ENCODE results near the gene AKT2. TPM values are rescaled to one million over a fixed set of nuclear protein-coding genes. Genes with fewer than 3 reads are reported as not detected.

Gene AKT2
- total RNA-seq, 2 experiments from 2014 or later: 152 to 159 TPM

DNA sequence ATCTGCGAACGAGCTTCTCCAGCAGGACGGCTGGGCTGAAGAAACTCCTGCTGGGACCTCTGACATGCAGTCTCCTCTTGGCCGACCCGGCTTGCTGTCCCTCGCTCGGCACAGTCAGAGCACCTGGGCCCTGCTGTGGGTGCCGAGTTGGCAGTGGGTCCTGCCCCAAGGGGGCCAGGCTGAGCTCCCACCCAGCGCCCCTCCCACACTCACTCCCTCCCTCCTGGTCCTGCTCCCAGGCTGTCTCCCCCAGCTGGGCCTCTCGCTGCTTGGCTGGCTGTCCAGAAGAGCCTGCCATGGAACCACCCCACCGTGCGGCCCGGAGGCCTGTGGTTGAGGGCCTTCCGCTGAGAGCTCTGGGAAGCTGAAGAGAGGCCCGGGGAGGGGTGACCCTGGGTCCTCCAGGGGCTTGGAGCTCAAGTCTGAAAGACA lies 6.0 kb downstream of the AKT2 start:
- Mint-ChIP-seq H3K27ac (no peak overlapping the region), H3K27me3 (ENCODE audit: low read depth) (no peaks in the 10 kb centered on the region), H3K9me3 (no peaks in the 10 kb centered on the region), H3K36me3 (ENCODE audit: low read depth) (no peaks in the 10 kb centered on the region), H3K4me1 (ENCODE audit: low read depth) (peaks cover 83% of the 10 kb centered on the region), H3K4me3 (no peak overlapping the region)
- no peak for DNase-seq
- CTCF ChIA-PET: no interaction called here
- intact Hi-C loops (cut with micrococcal nuclease): no loop called here

DNA sequence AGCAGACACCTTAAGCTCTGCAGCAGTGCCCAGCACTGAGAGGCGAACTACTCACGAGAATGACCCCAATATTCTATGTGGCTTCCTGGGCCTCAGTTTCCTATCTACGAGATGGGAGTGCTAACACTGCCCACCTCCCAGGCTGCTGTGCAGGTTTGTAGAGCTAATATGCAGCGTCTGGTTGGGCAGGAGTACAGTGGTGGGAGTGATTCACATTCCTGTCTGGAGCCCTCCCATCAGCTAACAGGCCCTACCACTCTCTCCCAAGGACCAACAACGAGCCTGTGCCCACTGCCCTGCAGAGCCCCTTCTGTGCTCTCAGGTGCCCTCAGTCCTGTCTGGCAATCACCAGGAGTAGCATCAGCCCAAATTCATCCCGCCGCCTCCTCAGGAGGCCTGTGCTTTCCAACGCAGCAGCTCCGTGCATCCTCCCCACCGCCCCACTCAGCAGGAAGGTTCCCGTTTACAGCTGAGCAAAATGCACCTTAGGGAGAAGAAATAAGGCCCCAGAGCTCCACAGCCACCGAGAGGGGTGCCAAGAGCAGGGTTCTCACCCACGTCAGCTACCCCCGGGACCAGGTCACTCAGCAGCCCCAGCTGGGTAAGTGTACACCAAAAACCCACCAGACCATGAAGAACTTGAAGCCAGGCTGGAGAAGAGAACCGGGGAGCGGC lies 6.6 kb downstream of the AKT2 start:
- CTCF ChIA-PET: interaction anchor here (1.4 kb wide), 1 partner anchor 27 kb away, joined by 3 read pairs; no protein-coding TSS in a partner anchor
- intact Hi-C loops (cut with micrococcal nuclease): no loop called here
- DNase-seq: no peak

GRCh38 chr19:40277356-40278059 lies 7.6 kb downstream of the AKT2 start:
- intact Hi-C loops (cut with micrococcal nuclease): no loop called here
- Mint-ChIP-seq H3K36me3 (ENCODE audit: low read depth) (no peaks in the 10 kb centered on the region), H3K27ac (peak overlapping the region; percentile 0), H3K9me3 (no peaks in the 10 kb centered on the region), H3K4me1 (ENCODE audit: low read depth) (peaks cover 81% of the 10 kb centered on the region), H3K27me3 (ENCODE audit: low read depth) (no peaks in the 10 kb centered on the region), H3K4me3 (no peak overlapping the region)
- no peak for DNase-seq
- CTCF ChIA-PET: interaction anchor here (1.4 kb wide), 1 partner anchor 28 kb away, joined by 3 read pairs; no protein-coding TSS in a partner anchor

More for the DNA sequence above, 6.6 kb downstream of the AKT2 start:
- Mint-ChIP-seq H3K4me1 (ENCODE audit: low read depth) (peaks cover 83% of the 10 kb centered on the region), H3K36me3 (ENCODE audit: low read depth) (no peaks in the 10 kb centered on the region), H3K4me3 (no peak overlapping the region), H3K27ac (no peak overlapping the region), H3K9me3 (no peaks in the 10 kb centered on the region), H3K27me3 (ENCODE audit: low read depth) (no peaks in the 10 kb centered on the region)

GRCh38 chr19:40274585-40275544 lies 10.3 kb downstream of the AKT2 start:
- H3K27me3 Mint-ChIP-seq (ENCODE audit: low read depth): no peaks in the 10 kb centered on the region
- H3K9me3 Mint-ChIP-seq: no peaks in the 10 kb centered on the region
- CTCF ChIA-PET: no interaction called here
- H3K27ac Mint-ChIP-seq: peak overlapping the region; percentile 39
- intact Hi-C loops (cut with micrococcal nuclease): no loop called here
- H3K4me1 Mint-ChIP-seq (ENCODE audit: low read depth): peaks cover 70% of the 10 kb centered on the region
- peak; percentile 71 for DNase-seq
- peaks cover 4% of the 10 kb centered on the region for H3K36me3 Mint-ChIP-seq (ENCODE audit: low read depth)
- peak overlapping the region; percentile 12 for H3K4me3 Mint-ChIP-seq

DNA sequence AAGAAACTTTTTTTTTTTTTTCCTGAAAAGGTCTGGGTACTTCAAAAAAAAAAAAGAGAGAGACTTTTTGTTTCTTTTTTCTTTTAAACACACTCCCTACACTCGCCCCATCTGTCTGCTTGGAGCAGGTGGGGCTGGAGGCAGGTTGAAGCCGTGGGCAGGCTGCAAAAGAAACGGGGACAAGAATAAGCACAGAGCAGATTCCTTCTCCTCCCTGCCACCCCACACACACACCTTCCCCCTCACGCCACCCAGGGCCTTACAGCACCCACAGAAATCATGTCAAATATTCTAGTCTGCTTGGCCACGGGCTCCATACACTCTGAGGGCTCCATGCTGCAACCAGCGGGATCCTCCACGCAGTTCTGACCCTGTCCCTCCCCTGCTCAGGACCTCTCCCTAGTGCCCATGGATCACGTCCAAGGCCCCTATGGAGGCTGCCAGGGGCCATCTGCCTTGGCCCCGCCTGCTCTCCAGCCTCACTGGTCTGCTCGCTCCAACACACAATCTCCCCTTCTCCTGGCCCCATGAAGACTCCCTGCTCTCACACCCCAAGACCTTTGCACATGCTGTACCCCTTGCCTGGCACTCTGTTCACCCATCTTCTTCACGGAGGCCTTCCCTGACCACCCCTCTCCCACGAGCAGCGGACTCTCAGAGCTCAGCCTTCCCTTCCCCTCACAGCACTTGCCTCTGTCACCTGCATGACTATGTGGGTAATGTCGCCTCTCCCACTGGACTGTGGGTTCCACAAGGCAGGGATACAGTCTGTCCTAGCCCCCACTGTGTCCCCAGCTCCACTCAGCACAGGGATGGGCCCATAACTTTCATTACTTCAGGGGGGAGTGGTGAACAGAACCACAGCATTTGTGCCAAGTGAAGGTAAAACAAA lies 11.4 kb downstream of the AKT2 start:
- no peak for DNase-seq
- peaks cover 4% of the 10 kb centered on the region for H3K36me3 Mint-ChIP-seq (ENCODE audit: low read depth)
- H3K4me3 Mint-ChIP-seq: no peak overlapping the region
- H3K27me3 Mint-ChIP-seq (ENCODE audit: low read depth): no peaks in the 10 kb centered on the region
- CTCF ChIA-PET: no interaction called here
- no peak overlapping the region for H3K27ac Mint-ChIP-seq
- intact Hi-C loops (cut with micrococcal nuclease): no loop called here
- H3K4me1 Mint-ChIP-seq (ENCODE audit: low read depth): peaks cover 73% of the 10 kb centered on the region
- H3K9me3 Mint-ChIP-seq: no peaks in the 10 kb centered on the region

DNA sequence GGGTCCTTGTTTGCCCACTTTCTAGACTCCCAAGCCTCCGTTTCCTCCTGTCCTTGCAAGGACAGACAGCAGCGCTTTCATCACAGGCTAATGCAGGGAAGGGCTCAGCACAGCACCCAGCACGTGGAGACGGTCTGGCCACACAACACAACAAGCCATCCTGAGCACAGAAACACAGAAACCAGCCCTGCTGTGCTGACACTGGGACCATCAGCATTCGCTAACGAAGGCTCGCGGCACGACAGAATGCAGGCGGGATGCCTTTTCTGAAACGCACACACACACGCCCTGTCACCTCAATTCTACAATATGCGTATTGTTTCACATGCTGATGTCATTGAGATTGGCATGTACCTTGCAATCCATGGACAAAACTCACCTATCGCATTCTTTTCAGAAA lies 12.9 kb downstream of the AKT2 start:
- intact Hi-C loops (cut with micrococcal nuclease): no loop called here
- H3K36me3 Mint-ChIP-seq (ENCODE audit: low read depth): peaks cover 4% of the 10 kb centered on the region
- CTCF ChIA-PET: no interaction called here
- DNase-seq: no peak
- H3K27me3 Mint-ChIP-seq (ENCODE audit: low read depth): no peaks in the 10 kb centered on the region
- H3K27ac Mint-ChIP-seq: no peak overlapping the region
- no peak overlapping the region for H3K4me3 Mint-ChIP-seq
- peaks cover 65% of the 10 kb centered on the region for H3K4me1 Mint-ChIP-seq (ENCODE audit: low read depth)
- H3K9me3 Mint-ChIP-seq: no peaks in the 10 kb centered on the region

DNA sequence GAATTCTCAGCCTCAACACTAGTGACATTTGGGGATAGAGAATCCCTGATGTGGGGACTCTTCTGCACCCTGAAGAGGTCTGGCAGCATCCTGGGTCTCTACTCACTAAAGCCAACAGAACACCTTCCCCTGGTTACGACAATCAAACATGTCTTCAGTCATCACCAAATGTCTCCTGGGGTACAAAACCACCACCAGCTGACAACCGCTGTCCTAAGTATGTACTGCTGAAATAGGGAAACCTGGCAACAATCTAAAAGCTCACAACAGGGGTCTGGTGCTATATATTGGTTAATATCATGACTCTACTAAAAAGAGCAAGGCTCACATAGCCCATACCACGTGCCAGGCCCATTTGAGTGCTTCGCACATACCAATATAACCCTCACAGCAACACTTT lies 13.4 kb downstream of the AKT2 start:
- no peak for DNase-seq
- Mint-ChIP-seq H3K27ac (no peak overlapping the region), H3K9me3 (no peaks in the 10 kb centered on the region), H3K4me3 (no peak overlapping the region), H3K27me3 (ENCODE audit: low read depth) (no peaks in the 10 kb centered on the region), H3K36me3 (ENCODE audit: low read depth) (peaks cover 4% of the 10 kb centered on the region), H3K4me1 (ENCODE audit: low read depth) (peaks cover 60% of the 10 kb centered on the region)
- CTCF ChIA-PET: no interaction called here
- intact Hi-C loops (cut with micrococcal nuclease): no loop called here

- DNase-seq: no peak
- Mint-ChIP-seq H3K27me3 (ENCODE audit: low read depth) (no peaks in the 10 kb centered on the region), H3K9me3 (no peaks in the 10 kb centered on the region), H3K27ac (no peak overlapping the region), H3K4me3 (no peak overlapping the region), H3K4me1 (ENCODE audit: low read depth) (peaks cover 53% of the 10 kb centered on the region), H3K36me3 (ENCODE audit: low read depth) (peaks cover 6% of the 10 kb centered on the region)
- CTCF ChIA-PET: no interaction called here
- intact Hi-C loops (cut with micrococcal nuclease): no loop called here
Observed at GRCh38 chr19:40270362-40271089, 14.6 kb downstream of the AKT2 start.

DNA sequence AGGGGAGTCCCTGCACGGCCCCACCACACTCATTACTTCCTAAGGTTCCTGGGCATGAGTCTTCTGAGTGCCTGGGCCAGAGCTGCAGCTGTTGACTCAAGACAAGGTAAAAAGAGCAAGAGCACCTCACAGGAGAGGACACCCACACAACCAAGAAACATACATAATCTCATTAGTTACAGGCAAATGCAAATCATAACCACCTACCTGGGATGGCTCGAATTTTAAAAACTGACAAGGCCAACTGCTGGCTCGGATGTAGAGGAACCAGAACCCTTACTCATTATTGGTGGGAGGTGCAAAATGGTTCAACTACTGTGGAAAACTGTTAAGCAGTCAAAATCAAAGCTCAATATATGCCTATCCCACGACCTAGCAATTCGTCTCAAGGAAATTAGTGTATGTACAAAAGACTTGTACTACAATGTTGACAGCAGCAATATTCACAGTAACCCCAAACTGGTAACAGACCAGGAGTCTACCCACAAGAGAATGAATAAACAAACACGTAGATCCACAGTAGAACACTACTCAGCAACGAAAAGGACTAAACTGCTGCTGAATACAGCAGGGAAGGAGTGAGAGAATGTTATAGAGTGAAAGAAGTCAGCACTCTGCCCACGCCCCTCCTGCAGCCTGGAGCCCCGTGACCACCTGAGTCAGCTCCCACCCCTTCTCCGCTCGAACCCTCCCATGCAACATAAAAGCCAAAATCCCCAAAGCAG lies 15.8 kb downstream of the AKT2 start:
- no peak overlapping the region for H3K27ac Mint-ChIP-seq
- H3K4me3 Mint-ChIP-seq: no peak overlapping the region
- H3K27me3 Mint-ChIP-seq (ENCODE audit: low read depth): no peaks in the 10 kb centered on the region
- intact Hi-C loops (cut with micrococcal nuclease): no loop called here
- H3K9me3 Mint-ChIP-seq: no peaks in the 10 kb centered on the region
- peaks cover 12% of the 10 kb centered on the region for H3K36me3 Mint-ChIP-seq (ENCODE audit: low read depth)
- no peak for DNase-seq
- CTCF ChIA-PET: no interaction called here
- peaks cover 43% of the 10 kb centered on the region for H3K4me1 Mint-ChIP-seq (ENCODE audit: low read depth)

- peaks cover 29% of the 10 kb centered on the region for H3K4me1 Mint-ChIP-seq (ENCODE audit: low read depth)
- H3K36me3 Mint-ChIP-seq (ENCODE audit: low read depth): peaks cover 23% of the 10 kb centered on the region
- no peaks in the 10 kb centered on the region for H3K27me3 Mint-ChIP-seq (ENCODE audit: low read depth)
- no peak for DNase-seq
- no peak overlapping the region for H3K4me3 Mint-ChIP-seq
- CTCF ChIA-PET: no interaction called here
- no peak overlapping the region for H3K27ac Mint-ChIP-seq
- intact Hi-C loops (cut with micrococcal nuclease): no loop called here
- no peaks in the 10 kb centered on the region for H3K9me3 Mint-ChIP-seq
Observed at GRCh38 chr19:40267601-40267997, 17.5 kb downstream of the AKT2 start.
